OCI-LY1 (cell line): ENCODE measurements around the gene CEP162.

Experiments used
- H2AFZ ChIP-seq: fragments of 200-600 bp; sonication (generic), shearing (Covaris generic); 2 replicates; pipeline ENCODE4 v1.6.0; 2014; ENCODE audit warnings: antibody characterized with exemption, mild to moderate bottlenecking, low read length
- H3F3A ChIP-seq: fragments of 200-600 bp; sonication (generic), shearing (Covaris generic); 2 replicates; pipeline ENCODE4 v1.6.0; 2014; ENCODE audit warnings: mild to moderate bottlenecking, antibody characterized with exemption, low read length, moderate library complexity; ENCODE audit not compliant: insufficient read depth
- H3K27ac ChIP-seq: fragments of 200-600 bp; sonication (generic); 2 replicates; pipeline ENCODE4 v1.5.1; 2014; ENCODE audit warnings: low read length, mixed run types, mild to moderate bottlenecking, low read depth; ENCODE audit not compliant: poor library complexity, severe bottlenecking
- H3K27me3 ChIP-seq: fragments of 200-600 bp; sonication (generic); 2 replicates; pipeline ENCODE4 v1.6.0; 2014; ENCODE audit warnings: antibody characterized with exemption, mild to moderate bottlenecking, low read length, moderate library complexity; ENCODE audit not compliant: insufficient read depth
- H3K36me3 ChIP-seq: fragments of 200-600 bp; sonication (generic); 2 replicates; pipeline ENCODE4 v1.6.1; 2014; ENCODE audit warnings: mild to moderate bottlenecking, antibody characterized with exemption, low read length, moderate library complexity, mixed read lengths; ENCODE audit not compliant: insufficient read depth
- H3K4me1 ChIP-seq: fragments of 200-600 bp; sonication (generic); 2 replicates; pipeline ENCODE4 v1.5.1; 2014; ENCODE audit warnings: mild to moderate bottlenecking, low read length, moderate library complexity; ENCODE audit not compliant: insufficient read depth, severe bottlenecking
- H3K4me2 ChIP-seq: fragments of 200-600 bp; sonication (generic), shearing (Covaris generic); 2 replicates; pipeline ENCODE4 v1.6.1; 2014; ENCODE audit warnings: low read length
- H3K4me3 ChIP-seq: fragments of 200-600 bp; sonication (generic); 2 replicates; pipeline ENCODE4 v1.5.1; 2014; ENCODE audit warnings: low read length, low read depth, mild to moderate bottlenecking, mixed read lengths; ENCODE audit not compliant: poor library complexity, severe bottlenecking
- H3K79me2 ChIP-seq: fragments of 200-600 bp; shearing (Covaris generic); 2 replicates; pipeline ENCODE4 v1.6.1; 2016; ENCODE audit warnings: mixed run types, low read length, mixed read lengths; ENCODE audit not compliant: insufficient read depth
- H3K9ac ChIP-seq: fragments of 200-600 bp; sonication (generic), shearing (Covaris generic); 2 replicates; pipeline ENCODE4 v1.6.1; 2014; ENCODE audit warnings: mild to moderate bottlenecking, low read length, mixed read lengths
- H3K9me2 ChIP-seq: fragments of 200-600 bp; sonication (generic), shearing (Covaris generic); 2 replicates; pipeline ENCODE4 v1.6.1; 2014; ENCODE audit warnings: low read depth, mild to moderate bottlenecking, low read length, mixed read lengths
- H3K9me3 ChIP-seq: fragments of 200-600 bp; shearing (Covaris generic); 2 replicates; pipeline ENCODE4 v1.6.1; 2014; ENCODE audit warnings: low read length, mixed read lengths
- H4K20me1 ChIP-seq: fragments of 200-600 bp; sonication (generic), shearing (Covaris generic); 2 replicates; pipeline ENCODE4 v1.6.0; 2016; ENCODE audit warnings: mild to moderate bottlenecking, low read length; ENCODE audit not compliant: insufficient read depth
- CTCF ChIP-seq: fragments of 200-600 bp; sonication (generic), shearing (Covaris generic); IDR thresholded peaks from 2 replicates; pipeline ENCODE4 v1.5.1; 2017; ENCODE audit warnings: mild to moderate bottlenecking, antibody characterized with exemption, low read length, moderate library complexity, mixed read lengths
- EZH2 ChIP-seq: fragments of 200-600 bp; sonication (generic), shearing (Covaris generic); IDR thresholded peaks from 2 replicates; pipeline ENCODE4 v1.8.0; 2017; ENCODE audit warnings: borderline replicate concordance, mixed run types, mild to moderate bottlenecking, antibody characterized with exemption, low read length, moderate library complexity, mixed read lengths

Gene CEP162

DNA sequence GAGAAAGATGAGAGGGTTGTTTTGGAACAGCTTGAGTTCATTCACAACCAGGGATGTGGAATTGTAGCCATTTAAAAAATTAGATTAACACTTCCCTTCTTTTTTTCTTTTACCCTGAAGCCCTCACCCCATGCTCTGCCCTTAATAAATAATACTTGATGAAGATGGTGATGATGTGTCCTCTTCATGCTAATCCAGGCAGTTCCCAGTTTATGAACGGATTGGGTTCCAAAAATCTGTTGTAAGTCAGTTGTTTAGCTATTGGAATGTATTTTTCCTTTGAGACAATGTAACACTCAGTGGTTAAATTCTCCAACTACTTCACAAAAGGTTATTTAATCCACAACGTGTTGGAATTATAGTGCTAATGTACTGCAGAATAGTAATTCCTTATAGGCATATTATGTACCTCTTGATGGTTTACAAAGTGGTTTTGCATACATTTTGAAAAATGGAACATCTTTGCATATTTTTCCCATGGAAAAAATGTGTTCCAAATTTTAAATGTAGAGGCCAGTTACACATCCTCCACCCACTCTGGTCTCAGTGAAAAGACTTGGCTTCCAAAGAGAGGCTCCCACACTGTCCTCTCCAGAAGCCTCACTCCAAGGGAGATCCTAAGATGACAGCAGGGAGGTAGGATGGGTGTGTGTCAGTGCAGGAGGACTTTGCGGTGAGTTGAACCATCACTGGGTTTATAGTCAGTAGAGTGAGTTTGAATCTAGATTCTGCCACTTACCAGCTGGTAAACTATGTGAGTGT is 45.8 kb upstream of the CEP162 start:
- H3K4me1 ChIP-seq = no peaks in the 10 kb centered on the region

GRCh38 chr6:84272298-84272697 is 44.9 kb upstream of the CEP162 start:
- Histone ChIP-seq H3K9me3 (no peaks in the 10 kb centered on the region), H3K27ac (no peak overlapping the region), H4K20me1 (no peaks in the 10 kb centered on the region), H3K9me2 (no peaks in the 10 kb centered on the region), H3F3A (no peaks in the 10 kb centered on the region), H3K9ac (no peak overlapping the region), H2AFZ (no peak overlapping the region), H3K79me2 (no peaks in the 10 kb centered on the region), H3K36me3 (no peaks in the 10 kb centered on the region), H3K27me3 (no peaks in the 10 kb centered on the region), H3K4me3 (no peak overlapping the region), H3K4me1 (no peaks in the 10 kb centered on the region), H3K4me2 (no peak overlapping the region)
- no peak for TF ChIP-seq CTCF
- TF ChIP-seq EZH2 = no peak

More for the DNA sequence above, 45.8 kb upstream of the CEP162 start:
- Histone ChIP-seq H2AFZ (no peak overlapping the region), H3K9me2 (no peaks in the 10 kb centered on the region), H3K4me2 (no peak overlapping the region), H3K27me3 (no peaks in the 10 kb centered on the region), H3K27ac (no peak overlapping the region), H3K4me3 (no peak overlapping the region), H3F3A (no peaks in the 10 kb centered on the region), H3K9me3 (no peaks in the 10 kb centered on the region), H3K79me2 (no peaks in the 10 kb centered on the region), H4K20me1 (no peaks in the 10 kb centered on the region), H3K9ac (no peak overlapping the region), H3K36me3 (no peaks in the 10 kb centered on the region)
- TF ChIP-seq CTCF (no peak), EZH2 (no peak)

DNA sequence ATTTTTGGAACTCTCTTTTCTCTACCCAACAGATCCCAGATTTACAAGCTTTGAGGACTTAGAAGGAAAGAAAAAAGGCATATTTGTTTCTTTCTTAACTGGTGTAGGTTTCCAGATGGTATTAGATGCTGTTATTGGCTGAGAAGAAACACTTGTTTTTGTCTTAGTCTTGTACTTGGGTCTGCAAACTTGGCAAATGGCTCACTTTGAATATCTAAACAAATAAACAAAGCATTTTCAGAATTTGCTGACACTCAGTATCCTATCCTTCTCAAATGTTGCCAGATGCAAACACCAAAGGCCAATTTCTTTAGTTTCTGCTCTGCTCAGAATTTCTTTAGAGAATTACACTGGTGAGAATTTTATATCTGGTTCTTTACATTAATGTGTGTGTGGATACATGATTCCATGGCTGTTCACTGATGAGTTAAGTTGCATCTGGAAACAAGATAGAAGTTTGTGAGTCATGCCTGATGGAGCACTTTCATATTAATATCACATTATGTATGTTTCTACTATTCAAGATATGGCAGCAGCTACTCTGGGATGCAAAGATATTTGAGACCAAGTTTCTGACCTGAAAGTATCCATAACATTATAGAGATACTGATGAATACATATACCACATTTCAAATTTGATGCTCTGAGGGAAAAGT is 43.7 kb upstream of the CEP162 start:
- H3K36me3 ChIP-seq = no peaks in the 10 kb centered on the region
- H3K4me1 ChIP-seq = no peaks in the 10 kb centered on the region
- no peaks in the 10 kb centered on the region for H3F3A ChIP-seq
- TF ChIP-seq CTCF (no peak), EZH2 (no peak)
- no peaks in the 10 kb centered on the region for H4K20me1 ChIP-seq
- H3K4me2 ChIP-seq = no peak overlapping the region
- H3K9me2 ChIP-seq = no peaks in the 10 kb centered on the region
- no peak overlapping the region for H3K4me3 ChIP-seq
- H2AFZ ChIP-seq = no peak overlapping the region
- no peaks in the 10 kb centered on the region for H3K79me2 ChIP-seq
- H3K27me3 ChIP-seq = no peaks in the 10 kb centered on the region
- H3K27ac ChIP-seq = no peak overlapping the region
- H3K9ac ChIP-seq = no peak overlapping the region
- no peaks in the 10 kb centered on the region for H3K9me3 ChIP-seq
